CD4-positive, alpha-beta T cell treated with Interleukin-21 for 1 hour (primary cell): ENCODE data around the gene RTN4RL2.
A peak's percentile ranks its signal among the peaks of the same experiment; 100 is the strongest.
"Not testable (repeated sequence)": the region's sequence is repeated elsewhere in the genome, so short reads cannot be mapped to it uniquely, and the experiment has no call there.

Experiments used
- DNase-seq: peaks from one replicate; pipeline ENCODE4 v3.0.0-alpha.2; 2020

Gene RTN4RL2

GRCh38 chr11:57434640-57435546 lies 25.4 kb upstream of the RTN4RL2 start:
- no peak for DNase-seq

- DNase-seq = no peak
Measured at GRCh38 chr11:57436031-57436430, 24.3 kb upstream of the RTN4RL2 start.

- DNase-seq = no peak
Measured at GRCh38 chr11:57438345-57439285, 21.7 kb upstream of the RTN4RL2 start.

GRCh38 chr11:57439786-57440185 lies 20.5 kb upstream of the RTN4RL2 start:
- no peak for DNase-seq

- DNase-seq = no peak
Measured at GRCh38 chr11:57440744-57441414, 19.4 kb upstream of the RTN4RL2 start.

GRCh38 chr11:57444362-57445121 lies 15.8 kb upstream of the RTN4RL2 start:
- no peak for DNase-seq

GRCh38 chr11:57445122-57445394 lies 15.3 kb upstream of the RTN4RL2 start:
- not testable (repeated sequence) for DNase-seq

GRCh38 chr11:57446055-57446454 lies 14.3 kb upstream of the RTN4RL2 start:
- no peak for DNase-seq

- DNase-seq = no peak
Measured at GRCh38 chr11:57453543-57454177, 6.7 kb upstream of the RTN4RL2 start.

GRCh38 chr11:57456960-57457642 lies 3.2 kb upstream of the RTN4RL2 start:
- DNase-seq = peak; percentile 74

- no peak for DNase-seq
Measured at GRCh38 chr11:57457643-57458023, 2.7 kb upstream of the RTN4RL2 start.

GRCh38 chr11:57458060-57458409 lies 2.3 kb upstream of the RTN4RL2 start:
- peak; percentile 25 for DNase-seq

- peak; percentile 43 for DNase-seq
Measured at GRCh38 chr11:57458410-57459163, 1.7 kb upstream of the RTN4RL2 start.

- DNase-seq = peak; percentile 14
Measured at GRCh38 chr11:57459164-57460021, 935 bp upstream of the RTN4RL2 start.

GRCh38 chr11:57460758-57461749 lies 726 bp downstream of the RTN4RL2 start:
- DNase-seq = no peak

- no peak for DNase-seq
Measured at GRCh38 chr11:57461841-57462489, 1.6 kb downstream of the RTN4RL2 start.

GRCh38 chr11:57462597-57462996 lies 2.3 kb downstream of the RTN4RL2 start:
- DNase-seq = no peak
